K562 (cell line): ENCODE data around the gene TRIM65. TPM values are rescaled to one million over a fixed set of nuclear protein-coding genes. Genes with fewer than 3 reads are reported as not detected.

Source experiments
- ARID1B ChIP-seq: fragments of 450-650 bp; IDR thresholded peaks from 2 replicates; pipeline ENCODE4 v1.6.1; 2016; ENCODE audit warnings: antibody characterized with exemption, mild to moderate bottlenecking, inconsistent platforms
- CBX8 ChIP-seq: fragments of 200-600 bp; sonication (generic); IDR thresholded peaks from 2 replicates; pipeline ENCODE4 v1.6.1; 2012; ENCODE audit warnings: borderline replicate concordance, mixed run types, low read depth, mild to moderate bottlenecking, moderate library complexity, mixed read lengths, low read length, control low read depth, inconsistent platforms; ENCODE audit not compliant: poor library complexity, severe bottlenecking; ENCODE audit errors: extremely low read depth
- DACH1 ChIP-seq: fragments of 450-650 bp; IDR thresholded peaks from 2 replicates; pipeline ENCODE4 v1.6.1; 2018; ENCODE audit not compliant: partially characterized antibody
- E2F3 ChIP-seq: fragments of 250-450 bp; sonication (Bioruptor Pico); IDR thresholded peaks from 2 replicates; pipeline ENCODE4 v1.4.0; 2020; ENCODE audit warnings: mild to moderate bottlenecking
- EGR1 ChIP-seq: fragments of 450-650 bp; conservative IDR thresholded peaks from 2 replicates; pipeline ENCODE4 v1.6.1; 2017; ENCODE audit warnings: mild to moderate bottlenecking
- FOXK2 ChIP-seq, 2 experiments: fragments of 450-650 bp; IDR thresholded peaks in 1 of 2; conservative IDR thresholded peaks in 1 of 2; 2 replicates each; pipeline ENCODE4 v1.6.1; 2016; ENCODE audit warnings: low read depth in 2 of 2, mild to moderate bottlenecking in 1 of 2
- HDAC2 ChIP-seq: fragments of 450-650 bp; IDR thresholded peaks from 2 replicates; pipeline ENCODE4 v1.6.1; 2016; ENCODE audit warnings: mild to moderate bottlenecking
- HMGN3 ChIP-seq: IDR thresholded peaks from 2 replicates; pipeline ENCODE4 v1.6.1; 2011; ENCODE audit warnings: borderline replicate concordance, low read depth, mild to moderate bottlenecking, mixed read lengths, low read length; ENCODE audit not compliant: insufficient read length; ENCODE audit errors: extremely low read depth
- HNRNPL ChIP-seq: fragments of 200-400 bp; formaldehyde crosslinking; IDR thresholded peaks from 2 replicates; pipeline ENCODE4 v1.6.1; 2017; ENCODE audit warnings: low read depth, mild to moderate bottlenecking, low read length
- KDM5B ChIP-seq: fragments of 200-600 bp; sonication (generic); IDR thresholded peaks from 2 replicates; pipeline ENCODE4 v1.6.1; 2012; ENCODE audit warnings: low read depth, mild to moderate bottlenecking, moderate library complexity, low read length, control low read depth, inconsistent platforms; ENCODE audit not compliant: insufficient replicate concordance
- MBD2 ChIP-seq: sonication (generic); IDR thresholded peaks from 2 replicates; pipeline ENCODE4 v1.6.1; 2016; ENCODE audit warnings: low read depth, borderline replicate concordance
- NR1H2 ChIP-seq: sonication (generic); formaldehyde crosslinking; IDR thresholded peaks from 2 replicates; pipeline ENCODE4 v1.4.0; 2020; ENCODE audit warnings: mild to moderate bottlenecking, missing genetic modification reagents
- PHF20 ChIP-seq: fragments of 450-650 bp; IDR thresholded peaks from 2 replicates; pipeline ENCODE4 v1.6.1; 2018; ENCODE audit not compliant: partially characterized antibody
- ZBTB7A ChIP-seq: IDR thresholded peaks from 2 replicates; pipeline ENCODE4 v1.6.1; 2011; ENCODE audit warnings: low read depth, mild to moderate bottlenecking, low read length, moderate library complexity, borderline replicate concordance; ENCODE audit not compliant: control insufficient read depth
- ZNF174 ChIP-seq: fragments of 250-450 bp; sonication (Bioruptor Pico); IDR thresholded peaks from 2 replicates; pipeline ENCODE4 v1.4.0; 2020; ENCODE audit warnings: mild to moderate bottlenecking
- polyA plus RNA-seq, 8 experiments: library from polyadenylated mRNA; depleted of rRNA in 4 of 8; stranded (reverse) in 5 of 8; unstranded in 3 of 8; fragments of >200 nt; fragmentation: Nextera tagmentation in 2 of 8; fragmentation: Illumina TruSeq in 1 of 8; extraction: Ambion mirVana in 2 of 8; extraction: Trizol in 1 of 8; gene quantifications; 2 replicates each; pipeline versions ENCODE4 v1.2.1 to v1.2.3, GENCODE V29; 2011 to 2014; ENCODE audit warnings: inconsistent platforms in 1 of 8, missing spikeins in 1 of 8
- total RNA-seq, 7 experiments: library from RNA; depleted of rRNA in 6 of 7; stranded (reverse); fragments of >200 nt in 6 of 7; fragmentation: Illumina TruSeq in 2 of 7; extraction: Trizol in 2 of 7; gene quantifications; 2 replicates each; pipeline versions ENCODE4 v1.2.1 to v1.2.3, GENCODE V29; 2011 to 2021; ENCODE audit warnings: low replicate concordance in 1 of 7
- TF ChIP-seq, protein P1 (sequence below): fragments of 250-450 bp; sonication (Bioruptor Pico); IDR thresholded peaks from 2 replicates; pipeline ENCODE4 v1.6.1; 2021; ENCODE audit warnings: mild to moderate bottlenecking
- TF ChIP-seq, protein P2 (sequence below): sonication (generic); formaldehyde crosslinking; IDR thresholded peaks from 2 replicates; pipeline ENCODE4 v1.8.0; 2022; ENCODE audit warnings: missing genetic modification reagents, mild to moderate bottlenecking, moderate library complexity, borderline replicate concordance
- TF ChIP-seq, protein P3 (sequence below): fragments of 450-650 bp; formaldehyde crosslinking; IDR thresholded peaks from 2 replicates; pipeline ENCODE4 v1.4.0; 2022; ENCODE audit warnings: missing genetic modification characterization
- TF ChIP-seq, protein P4 (sequence below): fragments of 250-450 bp; sonication (Bioruptor Pico); IDR thresholded peaks from 2 replicates; pipeline ENCODE4 v1.5.0; 2021; ENCODE audit warnings: mild to moderate bottlenecking, borderline replicate concordance
- TF ChIP-seq, protein P5 (sequence below): sonication (generic); formaldehyde crosslinking; IDR thresholded peaks from 2 replicates; pipeline ENCODE4 v1.8.1; 2022; ENCODE audit warnings: missing genetic modification reagents

Gene TRIM65
- total and polyA plus RNA-seq, 9 of the 15 experiments (the other 6 are each of a cell fraction or from before 2014, with no cell fraction given), result 2.8 to 45.7 (median 22.9) TPM

DNA sequence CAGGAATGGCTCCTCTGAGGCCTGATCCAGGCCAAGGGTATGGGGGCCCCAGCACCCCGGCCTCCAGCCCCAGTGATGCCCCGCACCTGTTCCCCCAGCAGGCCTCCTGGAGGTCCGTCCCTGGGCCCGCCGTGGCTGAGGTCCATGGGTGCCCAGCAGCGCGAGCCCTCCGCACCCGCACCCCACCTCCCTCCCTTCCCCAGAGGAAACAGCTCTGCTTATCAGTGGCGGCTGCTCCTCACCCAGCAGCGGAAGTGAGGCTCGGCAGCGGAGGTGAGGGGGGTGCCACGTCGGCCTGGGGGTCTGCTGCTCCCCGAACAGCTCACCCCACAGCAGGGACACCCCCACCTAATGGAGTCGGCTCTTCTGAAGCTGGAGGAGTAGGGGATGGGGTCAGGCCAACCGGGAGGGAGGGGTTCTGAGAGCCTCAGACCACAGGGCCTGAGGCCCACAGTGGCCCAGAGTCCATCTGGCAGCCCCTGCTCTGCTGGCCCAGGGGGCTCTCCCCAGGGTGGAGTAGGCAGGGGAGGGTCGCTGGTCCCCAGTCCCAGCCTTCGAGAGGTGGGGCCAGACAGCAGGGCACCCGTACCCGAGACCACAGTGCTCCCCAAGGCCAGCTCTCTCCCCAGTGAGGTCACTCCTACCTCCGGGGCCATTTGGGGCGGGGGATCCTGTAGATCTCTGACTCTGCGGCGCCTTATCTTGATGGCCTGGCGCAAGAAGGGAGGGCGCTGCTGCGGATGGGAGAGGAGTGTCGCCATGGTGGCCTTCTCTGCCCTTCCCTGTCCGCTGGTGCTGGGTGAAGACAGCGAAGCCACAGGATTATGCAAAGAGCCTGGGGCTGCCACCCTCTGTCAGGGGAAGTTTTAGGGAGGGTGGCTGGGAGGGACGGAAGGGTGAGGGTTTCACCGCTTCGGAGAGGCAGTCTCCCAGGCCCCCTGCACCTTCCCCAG is 52.9 kb downstream of the TRIM65 start, which contains the start of gene UNC13D (continued):
- TF ChIP-seq, protein P1, sequence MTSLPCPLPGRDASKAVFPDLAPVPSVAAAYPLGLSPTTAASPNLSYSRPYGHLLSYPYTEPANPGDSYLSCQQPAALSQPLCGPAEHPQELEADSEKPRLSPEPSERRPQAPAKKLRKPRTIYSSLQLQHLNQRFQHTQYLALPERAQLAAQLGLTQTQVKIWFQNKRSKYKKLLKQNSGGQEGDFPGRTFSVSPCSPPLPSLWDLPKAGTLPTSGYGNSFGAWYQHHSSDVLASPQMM (CRISPR knock-in tag), result no peak
- TF ChIP-seq FOXK2 (conservative IDR thresholded peaks at IDR 0.05 in 1 of 2, IDR thresholded peaks at IDR 0.05 in 1 of 2; ENCODE audit: low read depth in 2 of 2), result peak; percentile 22 to 29; a peak in 1 of 4 replicates
- peak; percentile 81 for TF ChIP-seq KDM5B
- TF ChIP-seq MBD2, result peak; percentile 57; the same call in 1 of the 2 replicates
- no peak for TF ChIP-seq CBX8
- peak; percentile 23; the same call in 1 of the 2 replicates for TF ChIP-seq EGR1
- TF ChIP-seq ZBTB7A, result no peak; the same call in 1 of the 2 replicates
- TF ChIP-seq E2F3, result 0 out of 2 replicates have a peak, but pooled peaks have one; percentile 15
- no peak for TF ChIP-seq PHF20
- 0 out of 2 replicates have a peak, but pooled peaks have one; percentile 43 for TF ChIP-seq NR1H2
- TF ChIP-seq ZNF174, result no peak
- no peak for TF ChIP-seq HDAC2
- TF ChIP-seq, protein P2, sequence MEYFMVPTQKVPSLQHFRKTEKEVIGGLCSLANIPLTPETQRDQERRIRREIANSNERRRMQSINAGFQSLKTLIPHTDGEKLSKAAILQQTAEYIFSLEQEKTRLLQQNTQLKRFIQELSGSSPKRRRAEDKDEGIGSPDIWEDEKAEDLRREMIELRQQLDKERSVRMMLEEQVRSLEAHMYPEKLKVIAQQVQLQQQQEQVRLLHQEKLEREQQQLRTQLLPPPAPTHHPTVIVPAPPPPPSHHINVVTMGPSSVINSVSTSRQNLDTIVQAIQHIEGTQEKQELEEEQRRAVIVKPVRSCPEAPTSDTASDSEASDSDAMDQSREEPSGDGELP (CRISPR knock-in tag), result peak; percentile 45
- TF ChIP-seq HNRNPL, result no peak
- TF ChIP-seq, protein P3, sequence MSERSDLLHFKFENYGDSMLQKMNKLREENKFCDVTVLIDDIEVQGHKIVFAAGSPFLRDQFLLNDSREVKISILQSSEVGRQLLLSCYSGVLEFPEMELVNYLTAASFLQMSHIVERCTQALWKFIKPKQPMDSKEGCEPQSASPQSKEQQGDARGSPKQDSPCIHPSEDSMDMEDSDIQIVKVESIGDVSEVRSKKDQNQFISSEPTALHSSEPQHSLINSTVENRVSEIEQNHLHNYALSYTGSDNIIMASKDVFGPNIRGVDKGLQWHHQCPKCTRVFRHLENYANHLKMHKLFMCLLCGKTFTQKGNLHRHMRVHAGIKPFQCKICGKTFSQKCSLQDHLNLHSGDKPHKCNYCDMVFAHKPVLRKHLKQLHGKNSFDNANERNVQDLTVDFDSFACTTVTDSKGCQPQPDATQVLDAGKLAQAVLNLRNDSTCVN (CRISPR knock-in tag), result no peak
- peak; percentile 50 for TF ChIP-seq HMGN3
- peak; percentile 72 for TF ChIP-seq ARID1B
- TF ChIP-seq, protein P4, sequence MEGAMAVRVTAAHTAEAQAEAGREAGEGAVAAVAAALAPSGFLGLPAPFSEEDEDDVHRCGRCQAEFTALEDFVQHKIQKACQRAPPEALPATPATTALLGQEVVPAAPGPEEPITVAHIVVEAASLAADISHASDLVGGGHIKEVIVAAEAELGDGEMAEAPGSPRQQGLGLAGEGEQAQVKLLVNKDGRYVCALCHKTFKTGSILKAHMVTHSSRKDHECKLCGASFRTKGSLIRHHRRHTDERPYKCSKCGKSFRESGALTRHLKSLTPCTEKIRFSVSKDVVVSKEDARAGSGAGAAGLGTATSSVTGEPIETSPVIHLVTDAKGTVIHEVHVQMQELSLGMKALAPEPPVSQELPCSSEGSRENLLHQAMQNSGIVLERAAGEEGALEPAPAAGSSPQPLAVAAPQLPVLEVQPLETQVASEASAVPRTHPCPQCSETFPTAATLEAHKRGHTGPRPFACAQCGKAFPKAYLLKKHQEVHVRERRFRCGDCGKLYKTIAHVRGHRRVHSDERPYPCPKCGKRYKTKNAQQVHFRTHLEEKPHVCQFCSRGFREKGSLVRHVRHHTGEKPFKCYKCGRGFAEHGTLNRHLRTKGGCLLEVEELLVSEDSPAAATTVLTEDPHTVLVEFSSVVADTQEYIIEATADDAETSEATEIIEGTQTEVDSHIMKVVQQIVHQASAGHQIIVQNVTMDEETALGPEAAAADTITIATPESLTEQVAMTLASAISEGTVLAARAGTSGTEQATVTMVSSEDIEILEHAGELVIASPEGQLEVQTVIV (CRISPR knock-in tag), result no peak
- TF ChIP-seq, protein P5, sequence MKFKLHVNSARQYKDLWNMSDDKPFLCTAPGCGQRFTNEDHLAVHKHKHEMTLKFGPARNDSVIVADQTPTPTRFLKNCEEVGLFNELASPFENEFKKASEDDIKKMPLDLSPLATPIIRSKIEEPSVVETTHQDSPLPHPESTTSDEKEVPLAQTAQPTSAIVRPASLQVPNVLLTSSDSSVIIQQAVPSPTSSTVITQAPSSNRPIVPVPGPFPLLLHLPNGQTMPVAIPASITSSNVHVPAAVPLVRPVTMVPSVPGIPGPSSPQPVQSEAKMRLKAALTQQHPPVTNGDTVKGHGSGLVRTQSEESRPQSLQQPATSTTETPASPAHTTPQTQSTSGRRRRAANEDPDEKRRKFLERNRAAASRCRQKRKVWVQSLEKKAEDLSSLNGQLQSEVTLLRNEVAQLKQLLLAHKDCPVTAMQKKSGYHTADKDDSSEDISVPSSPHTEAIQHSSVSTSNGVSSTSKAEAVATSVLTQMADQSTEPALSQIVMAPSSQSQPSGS, result no peak
- no peak for TF ChIP-seq DACH1
